K562 (cell line): ENCODE data around the gene MADCAM1. TPM values are rescaled to one million over a fixed set of nuclear protein-coding genes. Genes with fewer than 3 reads are reported as not detected.

Source experiments
- ATF7 ChIP-seq: fragments of 450-650 bp; IDR thresholded peaks from 2 replicates; pipeline ENCODE4 v1.7.1; 2014; ENCODE audit warnings: mild to moderate bottlenecking, moderate library complexity
- BACH1 ChIP-seq: fragments of 200-800 bp; sonication (Bioruptor generic); IDR thresholded peaks from 2 replicates; pipeline ENCODE4 v1.6.1; 2016; ENCODE audit warnings: missing genetic modification characterization, missing compliant biosample characterization
- ESRRB ChIP-seq: fragments of 250-450 bp; sonication (Bioruptor Pico); IDR thresholded peaks from 2 replicates; pipeline ENCODE4 v1.5.0; 2020; ENCODE audit warnings: mild to moderate bottlenecking, moderate library complexity, borderline replicate concordance
- FIP1L1 ChIP-seq: fragments of 200-400 bp; formaldehyde crosslinking; IDR thresholded peaks from 2 replicates; pipeline ENCODE4 v1.6.1; 2018; ENCODE audit warnings: mild to moderate bottlenecking, low read depth, low read length; ENCODE audit not compliant: poor library complexity, severe bottlenecking
- FOSL1 ChIP-seq: fragments of 200-800 bp; sonication (Bioruptor generic); conservative IDR thresholded peaks from 2 replicates; pipeline ENCODE4 v1.6.1; 2016; ENCODE audit warnings: missing genetic modification characterization, missing compliant biosample characterization
- HDAC1 ChIP-seq, 2 experiments: fragments of 450-650 bp; IDR thresholded peaks; 2 replicates each; pipeline ENCODE4 v1.6.1; 2016 to 2017; ENCODE audit warnings: inconsistent platforms in 1 of 2, mild to moderate bottlenecking in 1 of 2, moderate library complexity in 1 of 2
- HDAC3 ChIP-seq: fragments of 450-650 bp; IDR thresholded peaks from 2 replicates; pipeline ENCODE4 v1.6.1; 2018; ENCODE audit warnings: borderline replicate concordance, mild to moderate bottlenecking, moderate library complexity; ENCODE audit not compliant: partially characterized antibody
- HNRNPH1 ChIP-seq: fragments of 200-400 bp; formaldehyde crosslinking; optimal IDR thresholded peaks from 2 replicates; pipeline ENCODE3; 2017; ENCODE audit warnings: low read depth, mild to moderate bottlenecking, low read length, moderate library complexity
- MED1 ChIP-seq: sonication (generic); formaldehyde crosslinking; IDR thresholded peaks from 2 replicates; pipeline ENCODE4 v1.8.1; 2023; ENCODE audit warnings: missing genetic modification reagents, borderline replicate concordance
- PHF20 ChIP-seq: fragments of 450-650 bp; IDR thresholded peaks from 2 replicates; pipeline ENCODE4 v1.6.1; 2018; ENCODE audit not compliant: partially characterized antibody
- PRMT5 ChIP-seq: sonication (generic); formaldehyde crosslinking; IDR thresholded peaks from 2 replicates; pipeline ENCODE4 v1.5.0; 2020; ENCODE audit warnings: missing genetic modification reagents
- TAF1 ChIP-seq: IDR thresholded peaks from 2 replicates; pipeline ENCODE4 v1.6.1; 2011; ENCODE audit warnings: mild to moderate bottlenecking, low read length, moderate library complexity; ENCODE audit not compliant: insufficient read depth, control insufficient read depth, severe bottlenecking; ENCODE audit errors: extremely low read depth
- TCF7L2 ChIP-seq: fragments of 150-350 bp; IDR thresholded peaks from 2 replicates; pipeline ENCODE4 v1.6.1; 2016; ENCODE audit warnings: low read depth, mild to moderate bottlenecking, low read length, moderate library complexity
- ZBTB8A ChIP-seq: fragments of 450-650 bp; IDR thresholded peaks from 2 replicates; pipeline ENCODE4 v1.6.1; 2018; ENCODE audit warnings: mild to moderate bottlenecking, moderate library complexity; ENCODE audit not compliant: partially characterized antibody
- ZNF57 ChIP-seq: fragments of 450-650 bp; formaldehyde crosslinking; IDR thresholded peaks from 2 replicates; pipeline ENCODE4 v1.4.0; 2020; ENCODE audit warnings: mild to moderate bottlenecking, moderate library complexity
- ZNF77 ChIP-seq: fragments of 250-450 bp; sonication (Bioruptor Pico); IDR thresholded peaks from 2 replicates; pipeline ENCODE4 v1.5.0; 2020
- polyA plus RNA-seq, 8 experiments: library from polyadenylated mRNA; depleted of rRNA in 4 of 8; stranded (reverse) in 5 of 8; unstranded in 3 of 8; fragments of >200 nt; fragmentation: Nextera tagmentation in 2 of 8; fragmentation: Illumina TruSeq in 1 of 8; extraction: Ambion mirVana in 2 of 8; extraction: Trizol in 1 of 8; gene quantifications; 2 replicates each; pipeline versions ENCODE4 v1.2.1 to v1.2.3, GENCODE V29; 2011 to 2014; ENCODE audit warnings: inconsistent platforms in 1 of 8, missing spikeins in 1 of 8
- total RNA-seq, 7 experiments: library from RNA; depleted of rRNA in 6 of 7; stranded (reverse); fragments of >200 nt in 6 of 7; fragmentation: Illumina TruSeq in 2 of 7; extraction: Trizol in 2 of 7; gene quantifications; 2 replicates each; pipeline versions ENCODE4 v1.2.1 to v1.2.3, GENCODE V29; 2011 to 2021; ENCODE audit warnings: low replicate concordance in 1 of 7
- TF ChIP-seq, protein P1 (sequence below): sonication (generic); formaldehyde crosslinking; IDR thresholded peaks from 2 replicates; pipeline ENCODE4 v1.8.1; 2023; ENCODE audit warnings: mild to moderate bottlenecking, missing genetic modification reagents
- TF ChIP-seq, protein P2 (sequence below): sonication (generic); formaldehyde crosslinking; IDR thresholded peaks from 2 replicates; pipeline ENCODE4 v1.8.1; 2023; ENCODE audit warnings: missing genetic modification reagents, mild to moderate bottlenecking, borderline replicate concordance
- TF ChIP-seq, protein P3 (sequence below): IDR thresholded peaks from 2 replicates; pipeline ENCODE4 v1.6.1; 2012; ENCODE audit warnings: low read depth, low read length, improper control_type of control experiment, borderline replicate concordance

The MADCAM1 gene
- total and polyA plus RNA-seq, 9 of the 15 experiments (the other 6 are each of a cell fraction or from before 2014, with no cell fraction given) = 0.09 to 0.36 (median 0.09) TPM; not detected in 6

DNA sequence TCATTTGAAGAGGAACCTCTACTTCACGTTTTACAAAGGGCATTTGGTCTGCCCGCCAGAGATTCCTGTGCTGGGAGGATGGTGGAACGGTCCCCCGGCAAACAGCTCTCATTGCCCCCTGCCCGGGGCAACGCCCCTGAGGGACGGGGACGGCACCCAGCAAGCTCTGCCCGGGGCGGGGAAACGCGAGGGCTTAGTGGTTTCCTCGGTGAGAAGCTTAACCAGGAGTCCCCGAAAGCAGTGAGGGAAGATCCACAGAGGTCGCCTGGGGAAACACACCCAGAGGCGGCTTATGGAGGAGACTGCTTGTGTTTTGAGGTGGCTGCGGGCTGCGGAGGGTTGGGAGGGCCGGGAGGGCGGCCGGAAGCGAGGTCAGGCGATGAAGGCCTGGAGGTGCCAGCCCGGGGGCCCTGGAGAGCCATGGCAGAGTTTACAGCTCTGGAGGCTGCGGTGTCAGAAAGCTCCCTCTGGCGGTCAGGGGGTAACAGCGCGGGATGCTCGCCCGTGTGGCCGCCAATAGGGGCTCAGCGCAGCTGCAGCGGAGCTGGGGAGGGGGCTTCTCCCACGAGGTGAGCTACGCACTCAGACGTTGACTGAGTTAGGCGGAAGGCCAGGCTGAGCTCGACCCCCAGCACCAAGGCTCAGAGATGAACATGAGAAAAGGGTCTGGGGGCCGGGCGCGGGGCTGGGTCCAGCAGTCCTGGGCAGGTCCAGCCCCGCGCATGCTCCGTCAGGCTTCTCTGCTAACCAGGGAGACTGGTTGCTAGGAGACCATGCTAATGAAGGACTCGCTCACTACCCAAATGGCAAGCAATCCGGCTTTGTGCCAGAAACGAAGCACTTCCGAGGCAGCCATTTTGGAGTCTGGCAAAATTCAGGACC lies 10.4 kb downstream of the MADCAM1 start (continued):
- TF ChIP-seq, protein P1, sequence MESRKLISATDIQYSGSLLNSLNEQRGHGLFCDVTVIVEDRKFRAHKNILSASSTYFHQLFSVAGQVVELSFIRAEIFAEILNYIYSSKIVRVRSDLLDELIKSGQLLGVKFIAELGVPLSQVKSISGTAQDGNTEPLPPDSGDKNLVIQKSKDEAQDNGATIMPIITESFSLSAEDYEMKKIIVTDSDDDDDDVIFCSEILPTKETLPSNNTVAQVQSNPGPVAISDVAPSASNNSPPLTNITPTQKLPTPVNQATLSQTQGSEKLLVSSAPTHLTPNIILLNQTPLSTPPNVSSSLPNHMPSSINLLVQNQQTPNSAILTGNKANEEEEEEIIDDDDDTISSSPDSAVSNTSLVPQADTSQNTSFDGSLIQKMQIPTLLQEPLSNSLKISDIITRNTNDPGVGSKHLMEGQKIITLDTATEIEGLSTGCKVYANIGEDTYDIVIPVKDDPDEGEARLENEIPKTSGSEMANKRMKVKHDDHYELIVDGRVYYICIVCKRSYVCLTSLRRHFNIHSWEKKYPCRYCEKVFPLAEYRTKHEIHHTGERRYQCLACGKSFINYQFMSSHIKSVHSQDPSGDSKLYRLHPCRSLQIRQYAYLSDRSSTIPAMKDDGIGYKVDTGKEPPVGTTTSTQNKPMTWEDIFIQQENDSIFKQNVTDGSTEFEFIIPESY = no peak
- no peak for TF ChIP-seq ZNF77 (CRISPR knock-in tag)
- TF ChIP-seq FIP1L1 = peak; percentile 46
- no peak for TF ChIP-seq MED1 (CRISPR knock-in tag)
- TF ChIP-seq, protein P2, sequence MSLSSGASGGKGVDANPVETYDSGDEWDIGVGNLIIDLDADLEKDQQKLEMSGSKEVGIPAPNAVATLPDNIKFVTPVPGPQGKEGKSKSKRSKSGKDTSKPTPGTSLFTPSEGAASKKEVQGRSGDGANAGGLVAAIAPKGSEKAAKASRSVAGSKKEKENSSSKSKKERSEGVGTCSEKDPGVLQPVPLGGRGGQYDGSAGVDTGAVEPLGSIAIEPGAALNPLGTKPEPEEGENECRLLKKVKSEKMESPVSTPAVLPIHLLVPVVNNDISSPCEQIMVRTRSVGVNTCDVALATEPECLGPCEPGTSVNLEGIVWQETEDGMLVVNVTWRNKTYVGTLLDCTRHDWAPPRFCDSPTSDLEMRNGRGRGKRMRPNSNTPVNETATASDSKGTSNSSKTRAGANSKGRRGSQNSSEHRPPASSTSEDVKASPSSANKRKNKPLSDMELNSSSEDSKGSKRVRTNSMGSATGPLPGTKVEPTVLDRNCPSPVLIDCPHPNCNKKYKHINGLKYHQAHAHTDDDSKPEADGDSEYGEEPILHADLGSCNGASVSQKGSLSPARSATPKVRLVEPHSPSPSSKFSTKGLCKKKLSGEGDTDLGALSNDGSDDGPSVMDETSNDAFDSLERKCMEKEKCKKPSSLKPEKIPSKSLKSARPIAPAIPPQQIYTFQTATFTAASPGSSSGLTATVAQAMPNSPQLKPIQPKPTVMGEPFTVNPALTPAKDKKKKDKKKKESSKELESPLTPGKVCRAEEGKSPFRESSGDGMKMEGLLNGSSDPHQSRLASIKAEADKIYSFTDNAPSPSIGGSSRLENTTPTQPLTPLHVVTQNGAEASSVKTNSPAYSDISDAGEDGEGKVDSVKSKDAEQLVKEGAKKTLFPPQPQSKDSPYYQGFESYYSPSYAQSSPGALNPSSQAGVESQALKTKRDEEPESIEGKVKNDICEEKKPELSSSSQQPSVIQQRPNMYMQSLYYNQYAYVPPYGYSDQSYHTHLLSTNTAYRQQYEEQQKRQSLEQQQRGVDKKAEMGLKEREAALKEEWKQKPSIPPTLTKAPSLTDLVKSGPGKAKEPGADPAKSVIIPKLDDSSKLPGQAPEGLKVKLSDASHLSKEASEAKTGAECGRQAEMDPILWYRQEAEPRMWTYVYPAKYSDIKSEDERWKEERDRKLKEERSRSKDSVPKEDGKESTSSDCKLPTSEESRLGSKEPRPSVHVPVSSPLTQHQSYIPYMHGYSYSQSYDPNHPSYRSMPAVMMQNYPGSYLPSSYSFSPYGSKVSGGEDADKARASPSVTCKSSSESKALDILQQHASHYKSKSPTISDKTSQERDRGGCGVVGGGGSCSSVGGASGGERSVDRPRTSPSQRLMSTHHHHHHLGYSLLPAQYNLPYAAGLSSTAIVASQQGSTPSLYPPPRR = no peak
- no peak for TF ChIP-seq TCF7L2
- no peak for TF ChIP-seq HDAC3
- peak; percentile 40 for TF ChIP-seq PHF20
- TF ChIP-seq HNRNPH1 = no peak
- no peak for TF ChIP-seq ESRRB (CRISPR knock-in tag)
- TF ChIP-seq PRMT5 (CRISPR knock-in tag) = no peak
- TF ChIP-seq, protein P3, sequence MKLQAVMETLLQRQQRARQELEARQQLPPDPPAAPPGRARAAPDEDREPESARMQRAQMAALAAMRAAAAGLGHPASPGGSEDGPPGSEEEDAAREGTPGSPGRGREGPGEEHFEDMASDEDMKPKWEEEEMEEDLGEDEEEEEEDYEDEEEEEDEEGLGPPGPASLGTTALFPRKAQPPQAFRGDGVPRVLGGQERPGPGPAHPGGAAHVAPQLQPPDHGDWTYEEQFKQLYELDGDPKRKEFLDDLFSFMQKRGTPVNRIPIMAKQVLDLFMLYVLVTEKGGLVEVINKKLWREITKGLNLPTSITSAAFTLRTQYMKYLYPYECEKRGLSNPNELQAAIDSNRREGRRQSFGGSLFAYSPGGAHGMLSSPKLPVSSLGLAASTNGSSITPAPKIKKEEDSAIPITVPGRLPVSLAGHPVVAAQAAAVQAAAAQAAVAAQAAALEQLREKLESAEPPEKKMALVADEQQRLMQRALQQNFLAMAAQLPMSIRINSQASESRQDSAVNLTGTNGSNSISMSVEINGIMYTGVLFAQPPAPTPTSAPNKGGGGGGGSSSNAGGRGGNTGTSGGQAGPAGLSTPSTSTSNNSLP = no peak
- TF ChIP-seq ATF7 = peak; percentile 54; the same call in 1 of the 2 replicates
- no peak for TF ChIP-seq TAF1
- no peak for TF ChIP-seq BACH1 (tag)
- peak in 1 of 2 experiments; percentile 68; a peak in 2 of 4 replicates for TF ChIP-seq HDAC1 (IDR thresholded peaks at IDR 0.05)
- no peak for TF ChIP-seq ZBTB8A
- TF ChIP-seq ZNF57 (CRISPR knock-in tag) = no peak
- no peak for TF ChIP-seq FOSL1
